DMS153 treated with DMSO at 0.1 percent for 48 hours (cell line): ENCODE data around the gene GRAMD1B.
"Not testable (repeated sequence)": the region's sequence is repeated elsewhere in the genome, so short reads cannot be mapped to it uniquely, and the experiment has no call there.

Experiments
- DNase-seq: peaks from one replicate; lab custom pipeline; 2025; ENCODE audit not compliant: unreplicated experiment; lab: John Stamatoyannopoulos, UW

Gene GRAMD1B

DNA sequence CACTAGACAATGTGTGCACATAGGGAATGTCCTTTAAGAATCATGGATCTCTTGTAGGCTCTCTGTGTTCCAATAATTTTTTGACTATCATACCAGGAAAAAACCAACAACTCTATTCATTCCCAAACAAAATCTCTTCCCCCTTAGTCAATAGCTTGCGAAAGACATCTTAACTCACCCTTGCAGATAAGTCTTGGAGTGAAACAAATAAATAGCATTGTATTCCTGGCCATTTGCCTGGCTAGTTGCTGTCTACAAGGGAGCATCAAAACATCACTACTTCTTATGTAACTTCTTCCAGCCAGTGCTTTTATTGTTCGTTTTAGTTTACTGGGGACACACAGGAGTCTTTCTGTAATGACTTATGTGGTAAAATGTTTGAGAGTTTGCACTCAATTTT, 194.9 kb downstream of the GRAMD1B start:
- DNase-seq = no peak

DNA sequence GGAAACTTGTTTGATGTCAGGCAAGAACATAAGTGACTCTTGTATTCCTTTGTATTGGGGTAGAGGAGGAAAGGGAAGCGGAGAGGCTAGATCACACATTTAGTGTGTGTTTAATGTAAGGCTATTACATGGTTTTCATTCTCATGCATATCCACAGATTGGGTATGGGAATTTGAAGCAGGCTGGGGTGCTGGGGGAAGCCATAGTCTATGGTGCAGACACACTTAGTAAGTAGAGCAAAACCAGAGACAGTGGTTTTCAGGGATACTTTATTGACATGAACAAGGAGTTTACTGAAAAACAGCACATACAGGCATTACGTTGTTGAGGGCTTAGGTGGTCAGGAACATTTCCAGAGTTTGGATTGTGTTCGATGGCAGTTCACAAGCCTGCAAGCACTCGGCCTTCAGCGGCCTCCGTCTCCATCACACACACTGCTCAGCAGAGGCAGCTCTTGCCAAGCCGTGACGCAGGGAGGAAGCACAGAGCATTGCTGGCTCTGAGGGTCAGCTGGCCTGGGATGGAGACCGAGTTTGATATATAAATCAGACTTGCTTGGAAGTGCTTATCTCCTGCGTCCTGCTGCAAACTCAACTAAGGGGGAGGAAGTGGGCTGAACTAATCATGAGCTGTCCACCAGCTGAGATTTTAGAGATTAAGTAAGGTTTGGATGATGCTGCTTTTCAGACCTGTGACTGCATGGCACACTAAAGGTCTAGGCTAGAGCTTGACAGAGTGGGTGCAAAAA, 199.0 kb downstream of the GRAMD1B start:
- no peak for DNase-seq

DNA sequence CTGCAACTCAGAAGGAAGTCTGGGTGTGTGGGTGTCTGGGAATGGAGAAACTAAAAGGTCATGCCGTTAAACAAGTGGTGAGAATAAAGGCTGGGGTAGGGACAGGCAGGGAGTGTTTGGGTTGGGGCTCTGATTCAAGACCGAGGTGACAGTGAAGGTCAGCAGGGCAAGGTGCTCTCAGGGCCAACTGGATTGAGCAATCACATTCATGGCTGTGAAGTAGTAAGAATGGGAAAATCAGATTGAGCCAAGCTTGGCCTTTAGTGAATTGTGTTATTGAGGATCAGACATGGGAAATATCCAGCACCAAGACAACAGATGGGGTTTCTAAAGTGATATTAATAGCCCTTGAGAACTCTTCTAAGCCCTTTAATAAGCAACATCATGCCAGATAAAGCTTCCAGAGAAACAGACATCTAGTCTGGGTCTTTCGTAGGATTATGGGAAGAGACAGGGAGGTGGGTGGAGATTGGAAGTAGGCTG, 200.1 kb downstream of the GRAMD1B start:
- no peak for DNase-seq

DNA sequence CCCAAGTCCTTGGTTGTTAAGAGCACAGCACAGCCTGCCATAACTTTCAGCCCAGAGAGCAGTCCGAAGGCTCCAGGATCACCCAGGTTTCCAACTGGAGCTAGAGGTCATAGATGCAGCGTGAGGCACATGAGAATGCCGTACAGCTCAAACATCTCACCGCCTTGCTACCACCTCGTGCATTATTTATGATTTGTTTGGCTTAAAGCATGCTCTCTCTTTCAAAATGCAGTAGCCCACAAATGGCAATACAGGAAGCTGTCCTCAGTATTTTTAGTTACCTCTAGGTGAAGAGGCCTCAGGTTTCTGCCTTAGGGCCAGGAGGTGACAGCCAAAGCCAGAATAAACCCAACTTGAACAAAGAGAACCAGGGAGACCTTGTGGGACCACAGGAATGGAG, 210.0 kb downstream of the GRAMD1B start:
- peak; percentile 32 for DNase-seq

DNA sequence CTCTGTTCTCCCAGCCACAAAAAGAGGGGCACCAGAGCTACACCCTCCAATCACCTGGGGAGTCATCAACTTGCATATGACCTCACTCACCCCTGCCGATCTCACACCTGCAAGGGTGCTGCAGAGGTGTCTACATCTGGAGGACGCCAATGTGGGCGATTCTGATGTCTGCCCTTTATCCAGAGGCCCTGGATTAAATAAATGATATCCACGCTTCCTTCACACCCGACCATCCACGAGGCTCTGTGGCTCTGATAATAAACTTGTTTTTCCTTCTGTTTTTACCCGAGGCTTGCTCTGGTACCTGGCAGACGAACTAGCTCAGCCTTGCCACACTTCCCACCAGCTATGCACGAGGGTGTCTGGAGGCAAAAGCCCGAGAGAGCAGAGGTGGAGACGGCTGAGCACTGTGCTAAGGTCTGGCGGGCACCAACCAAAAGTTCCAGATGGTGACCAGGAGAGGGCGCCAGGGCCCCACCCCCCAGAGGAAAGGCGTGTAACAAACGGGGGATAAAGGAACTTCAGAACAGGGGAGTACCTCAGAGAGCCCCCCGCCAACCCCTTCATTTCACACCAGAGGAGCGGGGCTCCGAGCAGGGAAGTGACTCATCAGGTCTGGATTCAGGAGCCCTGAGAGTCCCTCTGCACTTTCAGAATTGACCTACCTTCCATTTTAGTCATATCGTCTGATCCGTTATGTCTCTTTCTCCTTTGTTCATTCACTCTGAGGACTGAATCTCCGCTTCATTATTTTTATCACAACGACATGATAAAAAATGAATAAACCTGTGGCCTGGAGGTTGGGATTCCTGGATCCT, 210.8 kb downstream of the GRAMD1B start:
- DNase-seq = peak; percentile 23

DNA sequence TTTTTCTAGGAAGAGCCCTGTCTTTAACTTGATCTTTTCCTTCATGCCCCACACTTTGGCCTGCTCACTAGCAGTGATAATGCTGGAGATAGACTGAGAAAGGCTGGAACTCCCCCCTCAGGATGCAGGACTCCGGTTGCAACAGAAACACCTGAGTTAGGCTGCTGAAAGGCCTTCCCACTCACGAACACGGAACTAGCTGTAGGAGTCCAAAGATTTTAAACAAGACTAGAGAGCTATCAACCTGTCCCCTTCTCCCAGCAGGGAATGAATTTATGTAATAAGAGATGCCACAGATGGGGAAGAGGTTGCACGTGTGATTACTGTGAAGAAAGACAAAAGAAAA, 211.4 kb downstream of the GRAMD1B start:
- DNase-seq = no peak

DNA sequence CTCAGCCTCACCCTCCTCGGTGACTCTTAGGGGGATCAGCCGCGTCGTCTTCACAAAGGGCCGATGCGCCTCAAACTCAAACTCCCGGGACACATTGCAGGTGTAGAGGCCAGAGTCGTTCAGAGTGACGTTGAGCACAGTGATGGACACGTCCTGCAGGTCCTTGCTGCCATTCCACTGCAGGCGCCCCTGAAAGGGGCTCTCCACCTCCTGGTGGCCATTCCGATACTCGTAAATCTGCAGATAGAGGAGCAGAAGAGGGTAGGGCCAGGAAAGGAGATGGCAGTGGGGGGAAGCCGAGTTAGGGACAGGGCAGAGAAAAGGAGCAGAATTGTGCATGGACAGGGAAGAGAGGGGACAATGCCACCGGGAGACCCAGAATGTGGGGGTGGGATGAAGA, 212.4 kb downstream of the GRAMD1B start:
- no peak for DNase-seq

DNA sequence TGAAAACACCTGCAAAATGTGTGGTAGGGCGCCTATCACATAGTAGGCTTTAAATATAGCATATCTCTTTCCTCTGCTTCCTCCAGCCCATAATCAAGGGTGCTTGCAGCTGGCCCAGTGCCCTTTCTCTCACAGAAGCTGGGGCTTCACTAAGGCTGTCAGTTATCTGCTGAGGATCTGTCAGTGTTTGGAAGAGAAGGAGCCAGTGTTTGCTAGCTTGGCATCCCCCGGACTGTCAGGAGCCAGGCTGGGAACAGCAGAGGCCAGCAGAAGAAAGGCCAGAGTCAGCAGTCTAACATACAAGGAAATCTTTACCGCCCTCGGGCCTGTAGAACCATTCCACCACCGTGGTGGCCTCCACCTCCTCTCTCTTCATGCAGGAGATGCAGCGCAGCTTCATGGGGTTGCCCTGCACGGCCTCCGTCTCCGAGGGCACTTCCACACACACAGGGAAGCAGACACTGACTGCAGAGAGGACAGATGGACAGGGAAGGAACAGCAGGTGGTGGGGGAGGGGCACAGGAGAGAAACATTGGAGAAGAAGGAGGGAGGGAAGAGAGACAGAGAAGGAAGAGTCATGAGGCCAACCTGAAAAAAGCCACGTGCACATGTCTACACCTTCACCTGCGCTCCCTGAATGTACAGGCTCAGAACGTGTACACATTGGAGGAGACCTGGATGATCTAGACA, 215.4 kb downstream of the GRAMD1B start:
- no peak for DNase-seq

DNA sequence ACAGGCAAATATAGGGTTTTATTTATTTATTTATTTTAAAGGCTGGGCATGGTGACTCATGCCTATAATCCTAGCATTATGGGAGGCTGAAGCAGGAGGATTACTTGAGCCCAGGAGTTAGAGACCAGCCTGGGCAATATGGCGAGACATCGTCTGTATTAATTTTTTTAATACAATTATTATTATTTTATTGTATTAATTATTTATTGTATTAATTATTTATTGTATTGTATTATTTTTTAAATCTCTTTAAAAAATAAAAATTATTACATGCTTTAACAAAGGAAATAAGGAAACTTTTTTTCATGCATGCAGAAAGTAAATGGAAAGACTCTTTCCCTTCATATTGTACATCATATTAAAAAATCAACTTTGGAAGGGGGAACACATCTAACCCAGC, 220.8 kb downstream of the GRAMD1B start:
- DNase-seq = no peak

DNA sequence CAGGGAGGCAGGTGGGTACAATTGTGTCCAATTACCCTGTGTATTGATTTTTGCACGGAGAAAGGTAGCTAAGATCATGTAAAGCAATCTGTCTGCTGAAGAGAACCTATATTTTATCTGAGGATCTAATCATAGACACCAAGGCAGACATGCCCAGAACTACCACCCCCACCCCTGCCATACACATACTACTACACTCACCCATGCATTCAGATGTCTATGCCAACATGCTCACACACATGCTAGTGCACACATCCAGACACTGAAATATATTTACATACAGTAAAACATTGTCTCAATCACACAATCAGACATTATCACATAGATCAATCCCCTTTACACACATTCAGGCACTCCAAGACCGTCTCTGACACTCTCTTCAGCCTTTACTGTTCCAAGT, 222.5 kb downstream of the GRAMD1B start:
- DNase-seq = no peak

DNA sequence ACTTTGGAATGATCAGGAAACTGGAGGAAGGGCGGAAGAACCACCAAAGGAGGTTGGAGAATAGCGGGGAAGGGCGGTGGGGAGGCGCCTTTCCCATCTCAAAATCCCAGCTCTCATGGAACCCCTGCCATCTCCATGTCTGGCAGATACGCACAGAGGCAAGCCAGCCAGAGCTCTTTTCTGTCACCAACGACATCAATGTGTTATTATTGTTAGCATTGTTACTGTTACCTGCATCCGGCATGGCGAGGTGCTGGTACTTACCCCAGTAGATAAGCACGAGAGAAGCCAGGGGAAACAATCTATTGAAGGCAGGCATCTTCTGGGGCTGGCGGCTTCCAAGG, 223.4 kb downstream of the GRAMD1B start:
- no peak for DNase-seq

DNA sequence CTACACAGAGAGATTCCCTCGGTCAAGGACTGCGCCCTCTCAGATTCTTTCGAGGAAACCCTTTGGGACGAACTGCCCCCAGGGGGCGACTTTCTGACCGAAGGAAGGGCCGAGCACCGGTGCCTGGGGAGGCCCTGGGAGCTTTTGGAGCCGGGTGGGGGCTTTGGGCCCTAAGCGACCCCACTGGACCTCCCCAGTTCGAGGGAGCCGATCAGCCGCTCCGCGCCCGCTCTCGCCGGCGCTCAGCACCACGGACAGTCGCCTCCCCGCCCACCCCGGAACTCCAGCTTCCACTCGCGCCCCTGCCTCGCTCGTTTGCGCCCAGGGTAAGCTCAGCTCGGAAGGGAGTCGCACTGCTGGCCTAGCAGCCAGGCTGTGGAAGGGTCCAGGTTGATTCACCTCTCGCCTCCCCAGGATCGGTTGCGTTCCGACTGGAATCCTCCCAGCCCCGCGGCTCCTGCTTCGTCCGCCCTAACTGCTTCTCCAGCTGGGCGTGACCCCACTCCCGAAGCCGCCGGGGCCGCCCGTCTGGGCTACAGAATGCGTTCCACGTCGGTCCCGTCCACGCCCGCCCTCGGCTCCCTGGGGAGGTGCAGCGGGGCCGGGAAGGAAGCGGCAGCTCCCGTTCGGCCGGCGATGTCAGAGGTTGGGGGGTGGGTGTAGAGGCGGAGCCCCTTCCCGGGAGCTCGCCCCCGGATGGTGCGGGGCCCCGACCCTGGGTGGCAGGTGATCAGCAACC, 223.9 kb downstream of the GRAMD1B start:
- peak; percentile 6 for DNase-seq

DNA sequence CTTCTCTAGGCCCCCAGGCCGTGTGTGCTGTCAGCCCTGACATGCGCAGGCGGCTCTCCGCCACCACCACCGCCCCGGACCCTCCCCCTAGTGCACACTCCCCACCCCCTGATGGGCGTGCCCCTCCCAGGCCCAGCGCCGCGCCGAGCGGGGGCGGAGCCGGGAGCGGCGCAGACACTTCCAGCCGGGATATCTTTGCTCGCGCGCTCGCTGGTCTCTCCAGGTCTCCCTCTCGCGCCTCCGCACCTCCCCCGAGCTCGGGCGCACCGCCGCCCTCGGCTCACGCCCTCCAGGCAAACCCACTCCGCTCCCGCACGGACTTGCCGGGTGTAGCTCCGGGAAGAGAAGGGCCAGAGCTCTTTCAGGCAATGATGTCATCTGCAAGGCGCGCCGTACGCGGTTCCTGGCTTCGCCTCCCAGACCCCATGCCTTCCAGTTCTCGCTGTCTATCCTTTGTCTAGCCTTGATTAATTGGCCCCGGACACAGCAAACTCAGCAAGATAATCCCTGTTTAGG, 224.6 kb downstream of the GRAMD1B start, which contains the start of gene SCN3B:
Gene SCN3B (minus strand): TSS at position 59 of the 516 bp plus-strand sequence. CDS start 823 bp downstream, outside the sequence.
- DNase-seq = peak; percentile 82

DNA sequence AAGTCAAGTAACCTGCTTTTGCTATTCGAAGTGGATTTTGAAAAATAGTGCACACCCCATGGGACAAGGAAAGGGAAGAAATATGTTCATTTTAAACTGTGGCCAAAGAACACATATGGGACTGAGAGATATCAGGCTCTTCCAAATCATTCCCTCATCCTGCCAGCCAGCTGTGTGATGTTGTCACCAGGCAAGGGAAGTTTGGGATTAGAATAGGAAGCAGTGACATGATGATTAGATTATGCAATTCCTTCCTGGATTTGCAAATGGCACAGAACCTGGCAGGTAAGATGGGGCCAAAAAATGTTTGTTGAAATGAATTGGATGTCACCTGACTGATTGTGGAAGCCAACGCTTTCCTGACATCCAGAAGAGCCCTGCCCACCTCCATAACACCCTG, 229.2 kb downstream of the GRAMD1B start:
- DNase-seq = no peak

DNA sequence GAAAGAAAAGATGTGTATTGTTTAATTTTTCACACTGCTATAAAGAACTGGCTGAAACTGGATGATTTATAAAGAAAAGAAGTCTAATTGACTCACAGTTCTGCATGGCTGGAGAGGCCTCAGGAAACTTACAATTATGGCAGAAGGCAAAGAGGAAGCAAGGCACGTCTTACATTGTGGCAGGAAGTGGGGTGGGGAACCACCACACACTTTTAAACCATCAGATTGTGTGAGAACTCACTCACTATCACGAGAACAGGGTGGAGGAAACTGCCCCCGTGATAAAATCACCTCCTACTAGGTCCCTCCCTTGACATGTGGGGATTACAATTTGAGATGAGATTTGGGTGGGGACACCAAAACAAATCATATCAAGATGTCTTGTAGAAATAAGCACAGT, 229.9 kb downstream of the GRAMD1B start:
- not testable (repeated sequence) for DNase-seq

DNA sequence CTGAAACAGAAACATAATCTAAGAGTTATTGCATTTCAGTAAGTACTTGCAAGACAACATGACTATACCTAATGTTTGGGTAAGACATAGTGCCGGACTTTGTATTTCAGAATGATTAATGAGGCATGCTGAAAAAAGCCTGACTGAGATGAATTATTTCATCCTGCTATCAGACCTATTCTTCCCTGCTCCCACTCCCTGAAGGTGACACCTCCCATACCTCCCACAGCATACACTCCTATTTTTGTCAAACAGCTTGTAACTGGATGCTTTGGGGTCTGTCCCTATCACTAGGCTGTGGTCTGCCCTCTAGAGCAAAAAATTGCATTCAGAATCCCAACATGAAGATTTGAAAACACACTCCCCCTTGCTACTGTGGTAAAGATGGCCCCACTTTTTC, 235.2 kb downstream of the GRAMD1B start:
- DNase-seq = no peak

DNA sequence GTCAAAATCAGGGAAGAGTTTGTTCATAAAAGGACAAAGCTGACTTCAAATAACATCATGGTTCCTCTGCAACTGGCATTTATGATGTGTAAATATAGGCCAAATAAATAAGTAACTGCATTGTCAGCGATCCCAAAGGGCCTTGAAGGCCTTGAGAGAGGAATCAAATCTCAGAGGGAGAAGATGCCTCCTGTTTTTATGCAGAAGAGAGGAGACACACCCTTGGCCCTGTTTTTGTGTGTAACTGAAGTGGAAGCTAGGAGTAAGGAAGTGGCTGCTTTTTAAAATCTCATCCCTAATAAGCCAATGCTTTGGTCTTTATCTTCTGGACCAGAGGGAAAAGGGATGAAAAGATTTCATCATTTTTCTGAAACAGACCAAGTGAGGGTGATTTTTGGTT, 240.0 kb downstream of the GRAMD1B start:
- no peak for DNase-seq

DNA sequence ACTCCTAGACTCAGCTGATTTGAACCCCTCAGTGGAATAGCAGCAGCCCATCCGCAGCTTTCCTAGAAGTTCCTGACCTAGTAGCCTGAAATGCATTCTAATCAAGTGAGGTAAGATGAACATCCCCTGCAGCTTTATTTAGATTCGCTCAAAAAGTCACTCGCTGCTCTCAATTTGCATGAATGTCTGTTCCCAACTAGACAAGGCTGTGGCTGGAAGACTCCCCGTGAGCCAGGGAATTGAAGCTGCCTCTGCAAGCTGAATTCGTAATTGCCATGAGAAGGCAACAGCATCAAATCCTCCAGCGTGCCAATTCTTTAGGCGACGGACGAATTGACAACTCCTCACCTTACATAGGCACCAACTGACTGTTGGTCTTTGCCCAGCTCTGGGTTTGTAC, 241.5 kb downstream of the GRAMD1B start:
- no peak for DNase-seq

DNA sequence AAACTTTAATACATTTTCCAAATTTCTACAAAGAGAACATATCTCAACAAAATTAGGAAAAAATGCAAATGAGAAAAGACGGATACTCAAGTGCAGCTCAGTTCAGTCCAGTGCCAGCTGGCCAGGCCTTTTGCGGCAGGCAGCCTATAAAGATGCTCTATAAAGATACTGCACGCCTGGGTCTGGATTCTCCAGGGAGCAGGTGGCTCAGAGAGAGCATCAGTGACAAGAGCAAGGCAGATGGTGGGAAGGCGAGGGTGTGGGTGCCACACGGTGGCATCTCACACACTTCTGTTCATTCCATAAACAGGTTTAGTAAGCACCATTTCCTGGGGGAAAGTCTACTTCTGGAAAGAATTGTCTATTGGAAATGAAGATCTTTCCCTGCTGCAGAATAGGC, 242.5 kb downstream of the GRAMD1B start:
- no peak for DNase-seq

DNA sequence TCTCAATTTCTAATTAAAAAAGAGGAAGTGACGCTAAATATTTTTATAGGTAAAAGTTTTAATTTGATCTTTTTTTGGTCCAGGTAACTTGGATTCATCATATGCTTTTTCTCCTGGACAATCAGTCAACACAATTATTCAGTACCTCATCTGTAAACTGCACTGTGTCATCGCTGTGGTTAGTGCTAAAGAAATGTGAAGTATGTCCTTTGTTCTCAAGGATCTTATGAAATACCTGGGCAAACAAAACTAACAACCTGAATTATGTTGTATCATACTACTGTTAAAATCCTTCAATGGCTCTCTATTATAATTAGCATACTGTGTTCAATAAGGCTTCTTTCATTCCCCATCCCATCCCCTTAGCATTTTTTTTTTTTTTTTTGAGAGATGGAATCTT, 244.2 kb downstream of the GRAMD1B start:
- no peak for DNase-seq
